PC-9 (cell line): ENCODE measurements around the gene DCANP1. TPM values are rescaled to one million over a fixed set of nuclear protein-coding genes. Genes with fewer than 3 reads are reported as not detected.

Source experiments
- BruUV-seq: library from RNA; stranded (reverse); fragments of 400-500 nt; replicated peaks from 2 replicates; lab custom pipeline; 2021; lab: Mats Ljungman, UMichigan
- CTCF ChIA-PET: fragments of 300-600 bp; sonication (Branson Sonifier 250); formaldehyde crosslinking; loops from one replicate; lab custom pipeline; 2022; ENCODE audit warnings: antibody characterized with exemption; lab: Charles Lee
- POLR2A ChIA-PET: fragments of 300-600 bp; sonication (Branson Sonifier 250); formaldehyde crosslinking; loops from one replicate; lab custom pipeline; 2022; ENCODE audit warnings: antibody characterized with exemption; ENCODE audit not compliant: unreplicated experiment; lab: Charles Lee
- DNase-seq, 2 experiments: peaks; one replicate each; pipeline versions ENCODE4 v3.0.0 to v3.0.0-alpha.2; 2015 to 2022; ENCODE audit warnings: mixed read lengths in 1 of 2
- H2AFZ ChIP-seq: fragments of 200-600 bp; sonication (generic); 2 replicates; pipeline ENCODE4 v1.8.1; 2017; ENCODE audit warnings: antibody characterized with exemption
- H3F3A ChIP-seq: fragments of 200-600 bp; sonication (generic); 2 replicates; pipeline ENCODE4 v1.8.1; 2017; ENCODE audit warnings: antibody characterized with exemption, mild to moderate bottlenecking, low read depth; ENCODE audit not compliant: insufficient read depth
- H3K27ac ChIP-seq: fragments of 200-600 bp; sonication (generic); 2 replicates; pipeline ENCODE4 v1.6.1; 2016; ENCODE audit warnings: mixed run types
- H3K27me3 ChIP-seq: fragments of 200-600 bp; sonication (generic); 2 replicates; pipeline ENCODE4 v1.6.1; 2016; ENCODE audit warnings: low read depth, mixed run types; ENCODE audit not compliant: insufficient read depth
- H3K36me3 ChIP-seq: fragments of 200-600 bp; sonication (generic); 2 replicates; pipeline ENCODE4 v1.6.1; 2016; ENCODE audit warnings: low read depth, mixed run types
- H3K4me1 ChIP-seq: fragments of 200-600 bp; sonication (generic); replicated peaks from 2 replicates; pipeline ENCODE4 v1.6.1; 2016; ENCODE audit warnings: mixed run types; ENCODE audit not compliant: insufficient read depth
- H3K4me2 ChIP-seq: fragments of 200-600 bp; sonication (generic); 2 replicates; pipeline ENCODE4 v1.6.1; 2017; ENCODE audit warnings: mixed run types
- H3K4me3 ChIP-seq: fragments of 200-600 bp; sonication (generic); 2 replicates; pipeline ENCODE4 v1.6.1; 2016; ENCODE audit warnings: mixed run types
- H3K79me2 ChIP-seq: fragments of 200-600 bp; sonication (generic); 2 replicates; pipeline ENCODE4 v1.6.1; 2017; ENCODE audit warnings: low read depth, mixed run types
- H3K9me2 ChIP-seq: fragments of 200-600 bp; sonication (generic); 2 replicates; pipeline ENCODE4 v1.8.1; 2017; ENCODE audit warnings: mild to moderate bottlenecking; ENCODE audit not compliant: insufficient read depth
- H3K9me3 ChIP-seq: fragments of 200-600 bp; sonication (generic); 2 replicates; pipeline ENCODE4 v1.8.1; 2016; ENCODE audit warnings: low read depth; ENCODE audit not compliant: insufficient read depth
- H4K20me1 ChIP-seq: fragments of 200-600 bp; sonication (generic); 2 replicates; pipeline ENCODE4 v1.8.1; 2017; ENCODE audit not compliant: insufficient read depth
- EZH2 ChIP-seq: fragments of 200-600 bp; sonication (generic); IDR thresholded peaks from 2 replicates; pipeline ENCODE4 v1.8.0; 2017; ENCODE audit warnings: antibody characterized with exemption, low read depth
- intact Hi-C: fragments of 100-400 bp; cut with micrococcal nuclease; formaldehyde crosslinking; loops from one replicate; pipeline ENCODE4 v1.10.0; 2022; ENCODE audit not compliant: unreplicated experiment
- total RNA-seq: library from RNA; stranded (reverse); gene quantifications from 2 replicates; pipeline ENCODE4 v1.2.3, GENCODE V29; 2021
- TF ChIP-seq, protein P1 (sequence below): fragments of 200-600 bp; sonication (generic); conservative IDR thresholded peaks from 2 replicates; pipeline ENCODE4 v1.6.1; 2017; ENCODE audit warnings: mixed run types, antibody characterized with exemption, mild to moderate bottlenecking, moderate library complexity

Gene DCANP1
- total RNA-seq, 1 experiment from 2014 or later: not detected

- Histone ChIP-seq H4K20me1 (no peaks in the 10 kb centered on the region), H3K27ac (no peak overlapping the region), H3K79me2 (no peaks in the 10 kb centered on the region), H3F3A (no peaks in the 10 kb centered on the region), H3K4me2 (no peak overlapping the region), H3K9me3 (no peaks in the 10 kb centered on the region), H3K4me1 (no peaks in the 10 kb centered on the region), H3K36me3 (no peaks in the 10 kb centered on the region), H3K9me2 (no peaks in the 10 kb centered on the region), H2AFZ (no peak overlapping the region), H3K27me3 (peaks cover 72% of the 10 kb centered on the region), H3K4me3 (no peak overlapping the region)
- intact Hi-C loops: no loop called here
- DNase-seq: no peak
- ChIA-PET CTCF (no interaction called here), POLR2A (interaction anchor here (0.7 kb wide), 1 partner anchor 127 kb away, joined by 5 read pairs; no protein-coding TSS in a partner anchor)
- no TSS peak for BruUV-seq
- TF ChIP-seq, protein P1, sequence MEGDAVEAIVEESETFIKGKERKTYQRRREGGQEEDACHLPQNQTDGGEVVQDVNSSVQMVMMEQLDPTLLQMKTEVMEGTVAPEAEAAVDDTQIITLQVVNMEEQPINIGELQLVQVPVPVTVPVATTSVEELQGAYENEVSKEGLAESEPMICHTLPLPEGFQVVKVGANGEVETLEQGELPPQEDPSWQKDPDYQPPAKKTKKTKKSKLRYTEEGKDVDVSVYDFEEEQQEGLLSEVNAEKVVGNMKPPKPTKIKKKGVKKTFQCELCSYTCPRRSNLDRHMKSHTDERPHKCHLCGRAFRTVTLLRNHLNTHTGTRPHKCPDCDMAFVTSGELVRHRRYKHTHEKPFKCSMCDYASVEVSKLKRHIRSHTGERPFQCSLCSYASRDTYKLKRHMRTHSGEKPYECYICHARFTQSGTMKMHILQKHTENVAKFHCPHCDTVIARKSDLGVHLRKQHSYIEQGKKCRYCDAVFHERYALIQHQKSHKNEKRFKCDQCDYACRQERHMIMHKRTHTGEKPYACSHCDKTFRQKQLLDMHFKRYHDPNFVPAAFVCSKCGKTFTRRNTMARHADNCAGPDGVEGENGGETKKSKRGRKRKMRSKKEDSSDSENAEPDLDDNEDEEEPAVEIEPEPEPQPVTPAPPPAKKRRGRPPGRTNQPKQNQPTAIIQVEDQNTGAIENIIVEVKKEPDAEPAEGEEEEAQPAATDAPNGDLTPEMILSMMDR: no peak
- TF ChIP-seq EZH2: no peak
These were observed 1.7 kb downstream of the DCANP1 start for GRCh38 chr5:135445306-135445985.

- Histone ChIP-seq H3K27me3 (peaks cover 72% of the 10 kb centered on the region), H3K9me2 (no peaks in the 10 kb centered on the region), H4K20me1 (no peaks in the 10 kb centered on the region), H3K4me2 (no peak overlapping the region), H2AFZ (no peak overlapping the region), H3F3A (no peaks in the 10 kb centered on the region), H3K27ac (no peak overlapping the region), H3K79me2 (no peaks in the 10 kb centered on the region), H3K4me1 (no peaks in the 10 kb centered on the region), H3K9me3 (no peaks in the 10 kb centered on the region), H3K4me3 (no peak overlapping the region), H3K36me3 (no peaks in the 10 kb centered on the region)
- intact Hi-C loops: no loop called here
- ChIA-PET CTCF (no interaction called here), POLR2A (interaction anchor here (0.7 kb wide), 1 partner anchor 127 kb away, joined by 5 read pairs; no protein-coding TSS in a partner anchor)
- TF ChIP-seq, protein P1: no peak
- TF ChIP-seq EZH2: no peak
- BruUV-seq: no TSS peak
- no peak for DNase-seq
These were observed 2.3 kb downstream of the DCANP1 start for GRCh38 chr5:135444881-135445280.

GRCh38 chr5:135444360-135444759 lies 2.8 kb downstream of the DCANP1 start:
- Histone ChIP-seq H3K9me3 (no peaks in the 10 kb centered on the region), H3K36me3 (no peaks in the 10 kb centered on the region), H3K79me2 (no peaks in the 10 kb centered on the region), H3F3A (no peaks in the 10 kb centered on the region), H3K4me1 (no peaks in the 10 kb centered on the region), H3K27me3 (peaks cover 68% of the 10 kb centered on the region), H3K4me2 (no peak overlapping the region), H4K20me1 (no peaks in the 10 kb centered on the region), H3K9me2 (no peaks in the 10 kb centered on the region), H3K4me3 (no peak overlapping the region), H3K27ac (no peak overlapping the region), H2AFZ (no peak overlapping the region)
- CTCF ChIA-PET: no interaction called here
- no TSS peak for BruUV-seq
- no peak for DNase-seq
- TF ChIP-seq, protein P1: no peak
- no peak for TF ChIP-seq EZH2
- intact Hi-C loops: no loop called here
- POLR2A ChIA-PET: no interaction called here
